H1 (cell line): ENCODE results near the gene PLXNB2. TPM values are rescaled to one million over a fixed set of nuclear protein-coding genes. Genes with fewer than 3 reads are reported as not detected.

Experiments used
- GABPA ChIP-seq: IDR thresholded peaks from 2 replicates; pipeline ENCODE4 v1.6.1; 2011; ENCODE audit warnings: mild to moderate bottlenecking, low read length, moderate library complexity, borderline replicate concordance; ENCODE audit not compliant: insufficient read depth
- SP4 ChIP-seq: IDR thresholded peaks from 2 replicates; pipeline ENCODE4 v1.6.1; 2012; ENCODE audit warnings: low read length, inconsistent platforms
- polyA plus RNA-seq, 7 experiments: library from polyadenylated mRNA; depleted of rRNA in 3 of 7; stranded (reverse) in 5 of 7; unstranded in 2 of 7; fragments of >200 nt in 5 of 7; fragments of 200-250 nt in 2 of 7; gene quantifications; 1 replicate in 5 of 7; 2 replicates in 1 of 7; 4 replicates in 1 of 7; pipeline versions ENCODE4 v1.2.1 to v1.2.3, GENCODE V29; 2011 to 2013; ENCODE audit warnings: missing spikeins in 2 of 7, mixed read lengths in 2 of 7
- total RNA-seq: library from RNA; stranded (reverse); fragmentation: NEBNext Ultra II Directional; extraction: Animal tissue kit (Norgen Biotek cat#: 25700); gene quantifications from 2 replicates; pipeline ENCODE4 v1.2.1, GENCODE V29; 2021

The PLXNB2 gene
- total and polyA plus RNA-seq, 2 of the 8 experiments (the other 6 are each of a cell fraction or from before 2014, with no cell fraction given) = 58.3 to 92.8 TPM

- TF ChIP-seq GABPA = 0 out of 2 replicates have a peak, but pooled peaks have one; percentile 8
- no peak for TF ChIP-seq SP4
These were observed 13.8 kb downstream of the PLXNB2 start (continued) for GRCh38 chr22:50293441-50294318.
